ENCODE results near the gene STAC2. TPM values are rescaled to one million over a fixed set of nuclear protein-coding genes. Genes with fewer than 3 reads are reported as not detected.

Gene STAC2
- total and polyA plus RNA-seq, 2 donors (not counting 1 experiment from before 2014, with no cell fraction given), result not detected

GRCh38 chr17:39238311-39238972 is 12.7 kb upstream of the STAC2 start:
- Histone ChIP-seq H4K20me1 (ENCODE audit: control insufficient read depth, insufficient read depth, low read length, poor library complexity, severe bottlenecking) (no peaks in the 10 kb centered on the region), H3K4me3 (ENCODE audit: control extremely low read depth in 1 of 5, extremely low read depth in 1 of 5, insufficient read depth in 1 of 5, low read depth in 2 of 5, low read length in 4 of 5) (peak overlapping the region in 1 of 5 experiments; percentile 9), H3K27me3 (replicated peaks in 1 of 4; ENCODE audit: control extremely low read depth in 1 of 4, control insufficient read depth in 3 of 4, insufficient read depth in 4 of 4, low read length in 3 of 4) (no peaks in the 10 kb centered on the region), H3K79me2 (ENCODE audit: control insufficient read depth, insufficient read depth, low read length) (no peaks in the 10 kb centered on the region), H3K9me3 (ENCODE audit: control extremely low read depth in 1 of 3, control insufficient read depth in 2 of 3, insufficient read depth in 1 of 3, low read length in 2 of 3) (no peaks in the 10 kb centered on the region), H3K36me3 (replicated peaks in 1 of 2; ENCODE audit: control extremely low read depth in 1 of 2, control insufficient read depth in 1 of 2, extremely low read depth in 1 of 2, insufficient read depth in 2 of 2, low read length in 1 of 2) (no peaks in the 10 kb centered on the region), H3K4me2 (replicated peaks; ENCODE audit: low read depth, low read length, poor library complexity, severe bottlenecking) (peak overlapping the region; percentile 53), H2AFZ (ENCODE audit: insufficient read depth, low read depth, low read length, poor library complexity, severe bottlenecking) (peak overlapping the region; percentile 53), H3K27ac (ENCODE audit: low read length in 2 of 2) (peak overlapping the region in 1 of 2 donors; percentile 40), H3K4me1 (ENCODE audit: control insufficient read depth in 2 of 2, insufficient read depth in 2 of 2, low read length in 2 of 2) (peaks cover 13 to 21% of the 10 kb centered on the region in 2 donors), H3K9ac (ENCODE audit: low read length) (peak overlapping the region; percentile 20)
- Mint-ChIP-seq H3K9me3 (ENCODE audit: insufficient read depth) (no peaks in the 10 kb centered on the region), H3K4me1 (peaks cover 23% of the 10 kb centered on the region), H3K4me3 (peak overlapping the region; percentile 63), H3K27ac (peak overlapping the region; percentile 7), H3K27me3 (peaks cover 8% of the 10 kb centered on the region)
- peak; percentile 79 for ATAC-seq (ENCODE audit: low read depth)
- POLR2A ChIA-PET, result interaction anchor here (0.8 to 1.9 kb wide), 2 partner anchors 29 to 39 kb away, joined by 3 to 6 read pairs; partner anchors contain the start of gene RPL19
- TF ChIP-seq EZH2 (IDR thresholded peaks at IDR 0.05; ENCODE audit: borderline replicate concordance, insufficient read depth, low read depth, low read length, poor library complexity, severe bottlenecking), result no peak
- TF ChIP-seq CTCF (IDR thresholded peaks at IDR 0.05), result no peak
- DNase-seq, result peak; percentile 75
- CTCF ChIA-PET, result interaction anchor here (0.8 to 21.4 kb wide), 9 partner anchors 8 to 255 kb away, joined by 4 to 707 read pairs (median 6); partner anchors contain the start of gene RPL19
- WGBS (ENCODE audit: insufficient coverage), result 39% methylated on average over 14 of the region's 15 CpGs
- intact Hi-C loops (cut with micrococcal nuclease), result loop anchor here (5.0 kb wide), 1 partner anchor 86 kb away; the partner anchor contains the start of gene PLXDC1

DNA sequence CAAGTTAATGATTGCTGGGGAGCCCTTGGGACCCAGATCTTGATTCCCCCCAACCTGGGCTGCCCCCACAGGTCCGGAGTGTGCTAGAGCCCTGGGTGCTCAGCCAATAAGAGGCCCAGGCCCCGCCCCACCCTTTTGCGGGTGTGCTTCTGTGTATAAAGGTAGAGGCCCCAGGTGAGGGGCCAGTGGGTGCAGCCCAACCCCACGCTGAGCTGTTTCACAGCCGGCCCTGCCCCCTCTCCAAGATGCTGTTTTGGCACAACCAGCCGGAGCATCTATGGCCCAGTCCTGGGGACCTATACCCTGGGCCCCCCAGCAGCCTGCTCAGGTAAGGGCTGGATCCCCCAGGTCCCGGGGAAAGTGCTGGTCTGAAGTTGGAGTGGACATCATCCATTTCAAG is 11.8 kb upstream of the STAC2 start:
- no peaks in the 10 kb centered on the region for H3K9me3 Mint-ChIP-seq (ENCODE audit: insufficient read depth)
- Histone ChIP-seq H3K36me3 (replicated peaks in 1 of 2; ENCODE audit: control extremely low read depth in 1 of 2, control insufficient read depth in 1 of 2, extremely low read depth in 1 of 2, insufficient read depth in 2 of 2, low read length in 1 of 2) (no peaks in the 10 kb centered on the region), H3K27me3 (replicated peaks in 1 of 4; ENCODE audit: control extremely low read depth in 1 of 4, control insufficient read depth in 3 of 4, insufficient read depth in 4 of 4, low read length in 3 of 4) (peaks cover 0 to 5% (median 0%) of the 10 kb centered on the region in 4 experiments), H3K4me2 (replicated peaks; ENCODE audit: low read depth, low read length, poor library complexity, severe bottlenecking) (no peak overlapping the region), H3K27ac (ENCODE audit: low read length in 2 of 2) (no peak overlapping the region), H3K9me3 (ENCODE audit: control extremely low read depth in 1 of 3, control insufficient read depth in 2 of 3, insufficient read depth in 1 of 3, low read length in 2 of 3) (no peaks in the 10 kb centered on the region), H3K4me3 (ENCODE audit: control extremely low read depth in 1 of 5, extremely low read depth in 1 of 5, insufficient read depth in 1 of 5, low read depth in 2 of 5, low read length in 4 of 5) (no peak overlapping the region), H3K9ac (ENCODE audit: low read length) (no peak overlapping the region), H2AFZ (ENCODE audit: insufficient read depth, low read depth, low read length, poor library complexity, severe bottlenecking) (no peak overlapping the region), H3K4me1 (ENCODE audit: control insufficient read depth in 2 of 2, insufficient read depth in 2 of 2, low read length in 2 of 2) (peaks cover 13 to 21% of the 10 kb centered on the region in 2 donors), H3K79me2 (ENCODE audit: control insufficient read depth, insufficient read depth, low read length) (no peaks in the 10 kb centered on the region), H4K20me1 (ENCODE audit: control insufficient read depth, insufficient read depth, low read length, poor library complexity, severe bottlenecking) (no peaks in the 10 kb centered on the region)
- no peak overlapping the region for H3K4me3 Mint-ChIP-seq
- no peak overlapping the region for H3K27ac Mint-ChIP-seq
- no peak for TF ChIP-seq EZH2 (IDR thresholded peaks at IDR 0.05; ENCODE audit: borderline replicate concordance, insufficient read depth, low read depth, low read length, poor library complexity, severe bottlenecking)
- TF ChIP-seq CTCF (IDR thresholded peaks at IDR 0.05), result no peak
- ATAC-seq (ENCODE audit: low read depth), result no peak
- H3K27me3 Mint-ChIP-seq, result peaks cover 8% of the 10 kb centered on the region
- 93% methylated on average over 5 of the region's 7 CpGs for WGBS (ENCODE audit: insufficient coverage)
- H3K4me1 Mint-ChIP-seq, result peaks cover 23% of the 10 kb centered on the region
- ChIA-PET POLR2A (interaction anchor here (0.6 to 1.9 kb wide), 2 partner anchors 38 to 486 kb away, joined by 6 read pairs; partner anchors contain the start of gene RPL19), CTCF (interaction anchor here (0.7 to 21.4 kb wide), 9 partner anchors 6 to 254 kb away, joined by 3 to 707 read pairs (median 9); partner anchors contain the start of gene RPL19)
- DNase-seq, result no peak
- intact Hi-C loops (cut with micrococcal nuclease), result loop anchor here (5.0 kb wide), 1 partner anchor 85 kb away; the partner anchor contains the start of gene PLXDC1
